Naive thymus-derived CD4-positive, alpha-beta T cell (primary cell): ENCODE results near the gene EFHD2. TPM values are rescaled to one million over a fixed set of nuclear protein-coding genes. Genes with fewer than 3 reads are reported as not detected.

Experiments used
- ATAC-seq: fragments of 150-1000 bp; cut with Tn5 transposase; 2 replicates; pipeline ENCODE4 v1.10.0; 2021; ENCODE audit warnings: mild to moderate bottlenecking, moderate library complexity
- CTCF ChIA-PET: fragments of 350-600 bp; sonication (Branson Sonifier 250); formaldehyde crosslinking; loops from one replicate; lab custom pipeline; 2021; ENCODE audit warnings: antibody characterized with exemption; lab: Charles Lee
- POLR2A ChIA-PET: fragments of 350-600 bp; sonication (Branson Sonifier 250); formaldehyde crosslinking; loops from one replicate; lab custom pipeline; 2021; ENCODE audit warnings: antibody characterized with exemption, inconsistent platforms; lab: Charles Lee
- DNase-seq, 9 donors: peaks; one replicate each; pipeline versions ENCODE4 v3.0.0 to v3.0.0-alpha.2; 2020 to 2022; ENCODE audit warnings: mixed read lengths in 1 of 9
- H3K27ac ChIP-seq: one replicate; pipeline ENCODE4 v1.7.0; 2013; ENCODE audit warnings: mild to moderate bottlenecking, low read depth, low read length, moderate library complexity
- H3K27me3 ChIP-seq, 2 donors: one replicate each; pipeline ENCODE4 v1.7.0; 2013; ENCODE audit warnings: low read length in 2 of 2, mild to moderate bottlenecking in 2 of 2, moderate library complexity in 2 of 2; ENCODE audit not compliant: control insufficient read depth in 2 of 2, insufficient read depth in 2 of 2
- H3K36me3 ChIP-seq, 3 experiments: 1 replicate in 2 of 3; 2 replicates in 1 of 3; pipeline ENCODE4 v1.7.0; 2013; ENCODE audit warnings: low read length in 3 of 3, mild to moderate bottlenecking in 3 of 3, moderate library complexity in 1 of 3; ENCODE audit not compliant: insufficient read depth in 3 of 3, control insufficient read depth in 2 of 3
- H3K4me1 ChIP-seq, 2 donors: one replicate each; pipeline ENCODE4 v1.7.0; 2013; ENCODE audit warnings: low read length in 2 of 2, mild to moderate bottlenecking in 2 of 2, moderate library complexity in 1 of 2; ENCODE audit not compliant: control insufficient read depth in 2 of 2, insufficient read depth in 2 of 2
- H3K4me3 ChIP-seq: 2 replicates; pipeline ENCODE4 v1.7.0; 2013; ENCODE audit warnings: mild to moderate bottlenecking, low read length
- H3K9me3 ChIP-seq, 3 experiments: 1 replicate in 2 of 3; 2 replicates in 1 of 3; pipeline ENCODE4 v1.7.0; 2013; ENCODE audit warnings: low read length in 3 of 3; ENCODE audit not compliant: control insufficient read depth in 2 of 3
- H3K27ac Mint-ChIP-seq, 9 donors: one replicate each; pipeline ENCODE4 v1.8.0; 2020 to 2022; ENCODE audit warnings: mixed read lengths in 9 of 9, mild to moderate bottlenecking in 8 of 9, moderate library complexity in 5 of 9, inconsistent platforms in 2 of 9
- H3K27me3 Mint-ChIP-seq, 5 donors: one replicate each; pipeline ENCODE4 v1.8.0; 2021 to 2022; ENCODE audit warnings: mixed read lengths in 5 of 5, mild to moderate bottlenecking in 1 of 5
- H3K36me3 Mint-ChIP-seq, 5 donors: one replicate each; pipeline ENCODE4 v1.8.0; 2020 to 2022; ENCODE audit warnings: mixed read lengths in 5 of 5, mild to moderate bottlenecking in 3 of 5, inconsistent platforms in 1 of 5
- H3K4me1 Mint-ChIP-seq, 7 donors: one replicate each; pipeline ENCODE4 v1.8.0; 2020 to 2022; ENCODE audit warnings: mixed read lengths in 7 of 7, mild to moderate bottlenecking in 3 of 7, inconsistent platforms in 1 of 7
- H3K4me3 Mint-ChIP-seq, 10 donors: one replicate each; pipeline ENCODE4 v1.8.0; 2020 to 2022; ENCODE audit warnings: mild to moderate bottlenecking in 10 of 10, mixed read lengths in 10 of 10, moderate library complexity in 6 of 10, inconsistent platforms in 2 of 10
- H3K9me3 Mint-ChIP-seq, 11 donors: one replicate each; pipeline ENCODE4 v1.8.0; 2020 to 2022; ENCODE audit warnings: mixed read lengths in 11 of 11, mild to moderate bottlenecking in 4 of 11, inconsistent platforms in 1 of 11, moderate library complexity in 1 of 11
- intact Hi-C, 2 donors: fragments of 100-400 bp; cut with micrococcal nuclease; formaldehyde crosslinking; loops; one replicate each; pipeline ENCODE4 v1.15.1; 2023
- polyA plus RNA-seq, 2 donors: library from polyadenylated mRNA; unstranded; fragments of 300-500 nt; fragmentation: Illumina TruSeq; gene quantifications; one replicate each; pipeline ENCODE4 v1.2.3, GENCODE V29; 2021
- total RNA-seq, 6 experiments: library from RNA in 5 of 6; stranded (reverse) in 5 of 6; gene quantifications; 1 replicate in 5 of 6; 2 replicates in 1 of 6; pipeline ENCODE4 v1.2.3 and lab custom pipeline; 2021 to 2026

The EFHD2 gene
- total and polyA plus RNA-seq, 7 experiments from 2014 or later: 21.0 to 258 (median 32.0) TPM

GRCh38 chr1:15423355-15424077 lies 13.8 kb downstream of the EFHD2 start:
- Mint-ChIP-seq H3K27ac (peak overlapping the region in 3 of 9 donors; percentile 14 to 82 (median 33)), H3K9me3 (peaks cover 0 to 2% (median 0%) of the 10 kb centered on the region in 11 donors)

GRCh38 chr1:15424146-15424667 lies 14.5 kb downstream of the EFHD2 start:
- CTCF ChIA-PET: interaction anchor here (1.1 to 5.4 kb wide), 2 partner anchors 101 kb away, joined by 3 to 27 read pairs; no protein-coding TSS in a partner anchor

More at GRCh38 chr1:15423355-15424077, 13.8 kb downstream of the EFHD2 start:
- intact Hi-C loops: no loop called here
- Mint-ChIP-seq H3K36me3 (peaks cover 0 to 19% (median 11%) of the 10 kb centered on the region in 5 donors), H3K4me1 (peaks cover 0 to 32% (median 11%) of the 10 kb centered on the region in 7 donors), H3K4me3 (no peak overlapping the region), H3K27me3 (no peaks in the 10 kb centered on the region)
- Histone ChIP-seq H3K9me3 (no peaks in the 10 kb centered on the region), H3K36me3 (peaks cover 2 to 43% (median 6%) of the 10 kb centered on the region in 3 experiments), H3K27me3 (no peaks in the 10 kb centered on the region), H3K4me3 (no peak overlapping the region), H3K27ac (no peak overlapping the region), H3K4me1 (peaks cover 0 to 3% of the 10 kb centered on the region in 2 donors)
- DNase-seq (no peak), ATAC-seq (no peak)
- POLR2A ChIA-PET: no interaction called here
- CTCF ChIA-PET: interaction anchor here (1.1 kb wide), 1 partner anchor 100 kb away, joined by 3 read pairs; no protein-coding TSS in a partner anchor

GRCh38 chr1:15424981-15425380 lies 15.3 kb downstream of the EFHD2 start:
- peaks cover 0 to 25% (median 6%) of the 10 kb centered on the region in 7 donors for H3K4me1 Mint-ChIP-seq
- H3K27me3 Mint-ChIP-seq: no peaks in the 10 kb centered on the region
- H3K4me3 Mint-ChIP-seq: no peak overlapping the region
- no peak overlapping the region for H3K27ac ChIP-seq
- no peaks in the 10 kb centered on the region for H3K27me3 ChIP-seq
- H3K4me3 ChIP-seq: no peak overlapping the region
- H3K4me1 ChIP-seq: no peaks in the 10 kb centered on the region
- intact Hi-C loops: no loop called here
- ChIA-PET CTCF (interaction anchor here (5.4 kb wide), 1 partner anchor 102 kb away, joined by 27 read pairs; no protein-coding TSS in a partner anchor), POLR2A (no interaction called here)
- peak overlapping the region in 2 of 9 donors; percentile 51 to 63 for H3K27ac Mint-ChIP-seq
- peaks cover 0 to 15% (median 11%) of the 10 kb centered on the region in 5 donors for H3K36me3 Mint-ChIP-seq
- DNase-seq (no peak), ATAC-seq (no peak)
- H3K9me3 Mint-ChIP-seq: peaks cover 0 to 2% (median 0%) of the 10 kb centered on the region in 11 donors
- peaks cover 2 to 52% (median 6%) of the 10 kb centered on the region in 3 experiments for H3K36me3 ChIP-seq
- H3K9me3 ChIP-seq: no peaks in the 10 kb centered on the region

More at GRCh38 chr1:15424146-15424667, 14.5 kb downstream of the EFHD2 start:
- peaks cover 0 to 1% of the 10 kb centered on the region in 2 donors for H3K4me1 ChIP-seq
- Mint-ChIP-seq H3K4me1 (peaks cover 0 to 27% (median 8%) of the 10 kb centered on the region in 7 donors), H3K27me3 (no peaks in the 10 kb centered on the region), H3K4me3 (no peak overlapping the region), H3K9me3 (peaks cover 0 to 2% (median 0%) of the 10 kb centered on the region in 11 donors), H3K36me3 (peaks cover 0 to 15% (median 11%) of the 10 kb centered on the region in 5 donors), H3K27ac (peak overlapping the region in 3 of 9 donors; percentile 33 to 51 (median 48))
- no peak for ATAC-seq
- no peaks in the 10 kb centered on the region for H3K27me3 ChIP-seq
- intact Hi-C loops: no loop called here
- no peaks in the 10 kb centered on the region for H3K9me3 ChIP-seq
- POLR2A ChIA-PET: no interaction called here
- peaks cover 2 to 49% (median 6%) of the 10 kb centered on the region in 3 experiments for H3K36me3 ChIP-seq
- no peak for DNase-seq
- no peak overlapping the region for H3K4me3 ChIP-seq
- no peak overlapping the region for H3K27ac ChIP-seq

- ATAC-seq (no peak), DNase-seq (no peak)
- intact Hi-C loops: no loop called here
- Histone ChIP-seq H3K36me3 (peaks cover 2 to 52% (median 6%) of the 10 kb centered on the region in 3 experiments), H3K4me1 (no peaks in the 10 kb centered on the region), H3K27ac (no peak overlapping the region), H3K4me3 (no peak overlapping the region), H3K9me3 (no peaks in the 10 kb centered on the region), H3K27me3 (no peaks in the 10 kb centered on the region)
- H3K9me3 Mint-ChIP-seq: no peaks in the 10 kb centered on the region
- no peak overlapping the region for H3K4me3 Mint-ChIP-seq
- peaks cover 0 to 22% (median 6%) of the 10 kb centered on the region in 7 donors for H3K4me1 Mint-ChIP-seq
- POLR2A ChIA-PET: interaction anchor here (1.0 kb wide), 1 partner anchor 13 kb away, joined by 4 read pairs; no protein-coding TSS in a partner anchor
- CTCF ChIA-PET: interaction anchor here (5.4 kb wide), 1 partner anchor 102 kb away, joined by 27 read pairs; no protein-coding TSS in a partner anchor
- H3K36me3 Mint-ChIP-seq: peaks cover 0 to 15% (median 11%) of the 10 kb centered on the region in 5 donors
- peak overlapping the region in 3 of 9 donors; percentile 43 to 51 (median 48) for H3K27ac Mint-ChIP-seq
- no peaks in the 10 kb centered on the region for H3K27me3 Mint-ChIP-seq
These were observed 15.8 kb downstream of the EFHD2 start for GRCh38 chr1:15425521-15425920.

GRCh38 chr1:15425958-15426357 lies 16.3 kb downstream of the EFHD2 start:
- H3K27ac ChIP-seq: no peak overlapping the region
- peaks cover 0 to 19% (median 3%) of the 10 kb centered on the region in 7 donors for H3K4me1 Mint-ChIP-seq
- ChIA-PET CTCF (interaction anchor here (5.4 kb wide), 1 partner anchor 103 kb away, joined by 27 read pairs; no protein-coding TSS in a partner anchor), POLR2A (interaction anchor here (1.0 kb wide), 1 partner anchor 13 kb away, joined by 4 read pairs; no protein-coding TSS in a partner anchor)
- no peak overlapping the region for H3K4me3 Mint-ChIP-seq
- peaks cover 2 to 53% (median 6%) of the 10 kb centered on the region in 3 experiments for H3K36me3 ChIP-seq
- H3K27me3 Mint-ChIP-seq: no peaks in the 10 kb centered on the region
- no peaks in the 10 kb centered on the region for H3K4me1 ChIP-seq
- H3K27ac Mint-ChIP-seq: peak overlapping the region in 3 of 9 donors; percentile 43 to 84 (median 62)
- no peaks in the 10 kb centered on the region for H3K9me3 ChIP-seq
- H3K27me3 ChIP-seq: no peaks in the 10 kb centered on the region
- H3K9me3 Mint-ChIP-seq: no peaks in the 10 kb centered on the region
- no peak for DNase-seq
- ATAC-seq: no peak
- intact Hi-C loops: no loop called here
- H3K36me3 Mint-ChIP-seq: peaks cover 0 to 11% (median 8%) of the 10 kb centered on the region in 5 donors
- no peak overlapping the region for H3K4me3 ChIP-seq

GRCh38 chr1:15426492-15427279 lies 17.0 kb downstream of the EFHD2 start:
- intact Hi-C loops: no loop called here
- Mint-ChIP-seq H3K27me3 (no peaks in the 10 kb centered on the region), H3K36me3 (peaks cover 0 to 9% (median 6%) of the 10 kb centered on the region in 5 donors), H3K4me3 (no peak overlapping the region), H3K27ac (peak overlapping the region in 5 of 9 donors; percentile 25 to 84 (median 53)), H3K9me3 (no peaks in the 10 kb centered on the region), H3K4me1 (peaks cover 0 to 16% (median 0%) of the 10 kb centered on the region in 7 donors)
- Histone ChIP-seq H3K36me3 (peaks cover 2 to 49% (median 6%) of the 10 kb centered on the region in 3 experiments), H3K27ac (no peak overlapping the region), H3K4me1 (no peaks in the 10 kb centered on the region), H3K4me3 (no peak overlapping the region), H3K9me3 (no peaks in the 10 kb centered on the region), H3K27me3 (no peaks in the 10 kb centered on the region)
- ChIA-PET POLR2A (interaction anchor here (1.0 kb wide), 1 partner anchor 14 kb away, joined by 4 read pairs; no protein-coding TSS in a partner anchor), CTCF (interaction anchor here (5.4 kb wide), 1 partner anchor 103 kb away, joined by 27 read pairs; no protein-coding TSS in a partner anchor)
- ATAC-seq (peak; percentile 6), DNase-seq (no peak)
